ENCODE measurements around the gene MDFIC.
"Not testable (repeated sequence)": the region's sequence is repeated elsewhere in the genome, so short reads cannot be mapped to it uniquely, and the experiment has no call there.

The MDFIC gene, protein sequence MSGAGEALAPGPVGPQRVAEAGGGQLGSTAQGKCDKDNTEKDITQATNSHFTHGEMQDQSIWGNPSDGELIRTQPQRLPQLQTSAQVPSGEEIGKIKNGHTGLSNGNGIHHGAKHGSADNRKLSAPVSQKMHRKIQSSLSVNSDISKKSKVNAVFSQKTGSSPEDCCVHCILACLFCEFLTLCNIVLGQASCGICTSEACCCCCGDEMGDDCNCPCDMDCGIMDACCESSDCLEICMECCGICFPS

DNA sequence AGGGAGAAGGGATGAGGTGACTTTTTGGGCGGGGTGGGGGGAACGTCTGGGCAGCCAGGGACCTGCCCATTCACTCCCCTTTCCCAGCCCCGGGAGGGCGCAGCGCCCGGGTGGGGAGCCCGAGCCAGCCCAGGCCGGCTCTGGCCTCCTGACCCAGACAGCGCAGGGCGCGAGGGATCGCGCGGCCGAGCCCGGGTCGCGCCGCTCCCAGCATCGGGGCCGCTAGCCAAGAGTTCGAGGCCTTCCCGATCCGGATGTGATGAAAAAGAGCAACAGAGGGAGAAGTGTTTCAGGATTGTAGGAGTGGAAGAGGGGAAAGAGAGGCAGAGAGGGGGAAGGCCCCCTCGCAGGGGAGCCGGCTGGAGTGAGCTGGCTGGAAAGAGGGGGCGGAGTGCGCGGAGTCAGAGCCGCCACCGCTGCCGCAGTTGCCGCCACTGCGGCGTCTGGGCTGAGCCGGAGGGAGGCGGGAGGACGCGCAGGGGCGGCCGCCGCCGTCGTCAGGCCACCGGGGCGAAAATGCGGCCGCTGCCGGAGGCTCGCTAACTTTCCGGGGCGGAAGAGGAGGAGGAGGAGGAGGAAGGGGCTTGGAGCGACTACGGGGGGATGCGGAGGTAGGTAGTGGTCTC lies at the start of gene MDFIC:
Gene MDFIC (plus strand): TSS at position 69 of the 626 bp plus-strand sequence. CDS start 940 bp downstream, outside the sequence.
- peak; percentile 59 for DNase-seq

GRCh38 chr7:114874170-114874569 lies 47.7 kb upstream of the MDFIC start:
- DNase-seq = no peak

DNA sequence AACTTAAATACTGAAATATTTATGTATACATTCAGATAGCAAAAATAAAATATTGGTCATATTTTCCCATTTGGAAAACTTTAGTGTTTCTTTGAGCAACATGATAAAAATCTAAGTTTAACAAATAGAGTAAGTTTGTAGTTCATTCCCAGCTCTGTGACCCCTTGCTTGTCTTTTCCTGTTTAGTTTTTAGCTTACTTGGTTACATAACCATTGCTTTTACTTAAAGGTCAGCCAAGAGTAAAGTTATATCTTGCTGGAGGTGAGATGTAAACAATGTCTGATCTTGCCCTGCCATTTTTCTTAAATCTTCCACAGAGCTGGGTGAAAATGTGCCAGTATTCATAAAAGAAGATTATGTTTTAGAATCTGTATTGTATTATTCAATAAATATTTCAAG lies 46.7 kb upstream of the MDFIC start:
- no peak for DNase-seq

DNA sequence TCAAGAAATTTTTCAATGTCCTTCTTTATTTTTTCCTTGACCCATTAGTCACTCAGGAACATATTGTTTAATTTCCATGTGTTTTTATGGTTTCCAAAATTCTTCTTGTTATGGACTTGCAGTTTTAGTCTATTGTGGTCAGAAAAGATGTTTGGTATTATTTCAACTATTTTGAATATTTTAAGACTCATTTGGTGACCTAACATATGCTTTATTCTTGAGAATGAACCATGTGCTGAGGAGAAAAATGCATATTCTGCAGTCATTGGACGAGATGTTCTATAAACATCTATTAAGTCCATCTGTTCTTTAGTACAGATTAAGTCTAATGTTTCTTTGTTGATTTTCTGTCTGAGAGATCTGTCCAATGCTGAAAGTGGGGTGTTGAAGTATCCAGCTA lies 42.3 kb upstream of the MDFIC start:
- DNase-seq = no peak

DNA sequence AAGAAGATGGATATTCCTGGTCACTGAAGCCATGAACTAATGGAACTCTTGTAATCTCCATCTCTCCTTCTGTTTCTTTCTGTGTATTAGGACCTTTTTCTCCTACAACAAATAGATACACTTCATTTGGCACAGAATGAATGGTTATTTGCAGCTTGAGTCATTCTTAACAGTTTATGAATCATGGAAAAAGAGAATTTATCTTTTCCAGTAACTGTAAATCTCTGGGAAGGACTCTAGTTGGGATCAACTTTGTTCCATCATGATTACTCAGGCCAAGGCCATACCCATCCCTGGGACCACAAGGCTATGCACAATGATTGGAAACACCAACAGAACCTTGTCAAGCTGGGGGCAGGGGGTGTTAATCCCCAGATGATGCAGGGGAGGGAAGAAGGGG lies 36.1 kb upstream of the MDFIC start:
- no peak for DNase-seq

DNA sequence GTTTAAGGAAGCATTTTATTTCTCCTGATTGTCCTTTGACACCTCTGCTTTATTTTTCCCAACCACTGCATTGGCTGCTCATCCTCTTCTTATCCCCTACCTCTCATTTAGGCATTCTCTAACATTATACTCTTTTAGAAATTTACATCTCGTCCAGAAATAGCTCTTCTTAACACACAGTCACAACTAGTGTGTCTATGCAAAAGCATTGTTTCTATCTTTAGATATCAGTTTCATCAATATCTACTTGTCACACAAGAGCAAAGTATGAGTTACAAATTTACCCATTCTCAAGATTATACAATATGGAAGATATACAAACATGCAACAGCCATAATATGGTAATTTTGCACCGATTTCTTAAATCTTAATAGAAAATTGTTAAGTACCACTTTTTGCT lies 35.7 kb upstream of the MDFIC start:
- no peak for DNase-seq

GRCh38 chr7:114889116-114889515 lies 32.8 kb upstream of the MDFIC start:
- not testable (repeated sequence) for DNase-seq

- DNase-seq = peak; percentile 12
These were observed 32.1 kb upstream of the MDFIC start for GRCh38 chr7:114889646-114890285.

GRCh38 chr7:114890561-114890960 lies 31.3 kb upstream of the MDFIC start:
- DNase-seq = no peak

- no peak for DNase-seq
These were observed 21.8 kb upstream of the MDFIC start for GRCh38 chr7:114900127-114900526.

GRCh38 chr7:114901771-114902170 lies 20.1 kb upstream of the MDFIC start:
- DNase-seq = no peak

DNA sequence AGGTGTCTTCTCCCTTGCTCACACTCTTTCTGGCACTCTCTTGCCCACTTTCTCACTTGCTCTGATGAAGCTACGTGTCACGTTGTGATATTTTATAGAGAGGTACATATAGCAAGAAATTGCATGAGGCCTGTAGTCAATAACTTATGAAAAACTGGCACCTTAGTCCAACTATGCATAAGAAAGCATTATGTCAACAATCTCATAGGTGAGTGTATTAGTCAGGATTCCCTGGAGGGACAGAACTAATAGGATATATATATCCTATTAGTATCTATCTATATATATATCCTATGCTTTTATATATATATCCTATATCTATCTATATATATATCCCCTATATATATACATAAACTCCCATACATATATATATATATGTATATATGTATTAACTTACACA lies 18.8 kb upstream of the MDFIC start:
- no peak for DNase-seq

GRCh38 chr7:114910787-114911186 lies 11.1 kb upstream of the MDFIC start:
- DNase-seq = no peak

GRCh38 chr7:114911411-114911810 lies 10.5 kb upstream of the MDFIC start:
- DNase-seq = no peak

GRCh38 chr7:114916261-114916892 lies 5.5 kb upstream of the MDFIC start:
- DNase-seq = peak; percentile 44

- DNase-seq = no peak
These were observed 4.6 kb upstream of the MDFIC start for GRCh38 chr7:114917211-114917839.

DNA sequence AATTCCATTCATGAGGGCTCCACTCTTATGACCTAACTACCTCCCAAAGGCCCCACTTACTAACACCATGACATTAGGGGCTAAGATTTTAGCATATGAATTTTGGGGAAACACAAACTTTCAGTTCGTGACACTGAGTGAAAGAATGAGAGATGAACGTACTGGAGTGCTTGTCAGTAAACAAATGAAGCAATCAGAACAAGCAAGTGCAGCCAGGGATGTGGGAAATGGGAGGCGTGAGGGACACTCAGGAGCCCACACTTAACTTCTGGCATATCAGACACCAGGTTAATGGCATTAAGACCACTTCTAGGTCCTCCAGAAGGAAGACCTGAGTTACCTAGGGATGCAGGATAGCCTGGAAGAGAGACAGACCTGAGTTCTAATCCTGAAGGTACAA lies 2.3 kb upstream of the MDFIC start:
- no peak for DNase-seq

GRCh38 chr7:114921631-114922025 lies 266 bp upstream of the MDFIC start:
- DNase-seq = peak; percentile 53

GRCh38 chr7:114922652-114923402 lies 933 bp downstream of the MDFIC start:
- peak; percentile 69 for DNase-seq

DNA sequence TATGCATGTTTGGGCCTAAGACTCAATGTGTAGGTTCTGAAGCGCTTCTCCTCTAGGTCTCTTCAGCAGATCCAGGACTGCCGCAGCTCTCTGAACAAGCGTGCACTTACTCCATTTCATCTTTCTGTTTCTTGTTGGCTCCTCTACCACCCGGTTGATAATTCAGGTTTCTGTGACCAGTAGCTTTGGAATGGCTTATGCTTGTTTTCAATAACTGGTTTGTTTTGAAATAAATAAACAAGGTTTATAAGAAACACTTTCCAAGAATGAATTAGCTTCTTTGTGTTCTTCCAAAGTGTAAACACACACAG lies 1.5 kb downstream of the MDFIC start:
- DNase-seq = no peak

GRCh38 chr7:114924038-114924712 lies 2.3 kb downstream of the MDFIC start:
- DNase-seq = no peak

- no peak for DNase-seq
These were observed 3.5 kb downstream of the MDFIC start for GRCh38 chr7:114925434-114925833.

Measured in CD4-positive, alpha-beta T cell treated with Interleukin-12 subunit alpha and Interleukin-12 subunit beta, for 1 hour (primary cell).